Heart right ventricle (tissue), 16 donors: Measurements from ENCODE around the gene SPDYE3. TPM values are rescaled to one million over a fixed set of nuclear protein-coding genes. Genes with fewer than 3 reads are reported as not detected.
"Not testable (repeated sequence)": the region's sequence is repeated elsewhere in the genome, so short reads cannot be mapped to it uniquely, and the experiment has no call there.

Experiments
- ATAC-seq, 8 donors: fragments of 200-7000 bp; cut with Tn5 transposase; one replicate each; pipeline ENCODE4 v1.9.1; 2020; ENCODE audit warnings: mild to moderate bottlenecking in 8 of 8, moderate library complexity in 8 of 8, moderate number of reproducible peaks in 1 of 8
- DNase-seq, 2 donors: peaks; one replicate each; pipeline ENCODE4 v3.0.0-alpha.2; 2020
- H3K27ac ChIP-seq, 10 donors: fragments of 200-600 bp; sonication (generic) in 2 of 10; one replicate each; pipeline versions ENCODE4 v1.5.0 to v1.8.0; 2020 to 2022; ENCODE audit warnings: mild to moderate bottlenecking in 3 of 10
- H3K27me3 ChIP-seq, 7 donors: fragments of 200-600 bp; one replicate each; pipeline ENCODE4 v1.8.0; 2021 to 2022; ENCODE audit warnings: mild to moderate bottlenecking in 2 of 7
- H3K36me3 ChIP-seq, 9 donors: fragments of 200-600 bp; sonication (generic) in 1 of 9; one replicate each; pipeline versions ENCODE4 v1.5.0 to v1.8.0; 2020 to 2022; ENCODE audit warnings: mild to moderate bottlenecking in 2 of 9
- H3K4me1 ChIP-seq, 9 donors: fragments of 200-600 bp; sonication (generic) in 1 of 9; one replicate each; pipeline versions ENCODE4 v1.5.0 to v1.8.0; 2020 to 2022; ENCODE audit warnings: mild to moderate bottlenecking in 4 of 9
- H3K4me3 ChIP-seq, 10 donors: fragments of 200-600 bp; sonication (generic) in 2 of 10; one replicate each; pipeline versions ENCODE4 v1.5.0 to v1.8.0; 2020 to 2022; ENCODE audit warnings: mild to moderate bottlenecking in 7 of 10, moderate library complexity in 2 of 10
- H3K9me3 ChIP-seq, 11 donors: fragments of 200-600 bp in 10 of 11; sonication (generic) in 2 of 11; one replicate each; pipeline versions ENCODE4 v1.5.0 to v1.8.0; 2013 to 2022; ENCODE audit warnings: mild to moderate bottlenecking in 2 of 11, control low read depth in 1 of 11, moderate library complexity in 1 of 11
- WGBS, 2 donors: extraction: QIAGEN DNeasy Blood & Tissue Kit; methylation state at CpG; one replicate each; pipeline ENCODE4 v1.1.7; 2013; ENCODE audit warnings: inconsistent platforms in 1 of 2; 5-methylcytosine and 5-hydroxymethylcytosine counted together
- intact Hi-C, 10 donors: fragments of 100-400 bp; cut with DNase I; formaldehyde crosslinking; loops; one replicate each; pipeline versions ENCODE4 v1.11.1 to v1.14.2; 2022
- polyA plus RNA-seq, 2 donors: library from polyadenylated mRNA; stranded (reverse); fragments of 200-250 nt; gene quantifications; one replicate each; pipeline ENCODE4 v1.2.3, GENCODE V29; 2013
- total RNA-seq, 10 donors: library from RNA; stranded (reverse); fragmentation: NEBNext Ultra II Directional in 3 of 10; extraction: Animal tissue kit (Norgen Biotek cat#: 25700) in 3 of 10; gene quantifications; one replicate each; pipeline versions ENCODE4 v1.2.1 to v1.2.4, GENCODE V29; 2021 to 2023
- donor health status: Arrhythmogenic right ventricular cardiomyopathy.
- donor health status: ischemic (EF 13 %, LVEDD 7.1; RV severe dilation, severe dysfunction).
- donor health status: healthy with polysubstance abuse.
- donor health status: DM: no; HTN: yes; CAD: no.
- donor health status: DM: no; HTN: no; CAD: no.
- donor health status: ischemic (EF 25% LVEDD 6.9; RV normal size, moderate dysfunction).
- donor health status: ischemic (EF 25% LVEDD 5.7; RV mildly dilated, moderate dysfunction).
- donor health status: healthy.
- donor health status: DM: yes; HTN: yes; CAD: no.
- donor health status: Ischemic cardiomyopathy.
- donor health status: ischemic (EF 35%, LVEDD 5.7; RV mildly dilated, moderate dysfunction).
- donor health status: nonischemic (EF 11% LVEDD 7.7; RV severe dilation, severe dysfunction).
- donor health status: DM: yes; HTN: yes; CAD: no.
- donor health status: PGD.
- donor health status: ischemic (EF 29% LVEDD 5.4; RV normal size, mild dysfunction).
- donor health status: nonischemic (EF 23%, LVEDD 6.1; RV moderate dilation, normal function).

Gene SPDYE3
- total and polyA plus RNA-seq, 12 donors = 0.04 to 0.15 TPM; not detected in 10

- WGBS, 2 donors = 93 to 96% methylated on average over 9 of the region's 9 CpGs
- H3K9me3 ChIP-seq, H3K4me1 ChIP-seq, ATAC-seq, DNase-seq, H3K27ac ChIP-seq, H3K4me3 ChIP-seq, H3K27me3 ChIP-seq, H3K36me3 ChIP-seq, intact Hi-C loops: not testable (repeated sequence)
These were observed 12.2 kb upstream of the SPDYE3 start for GRCh38 chr7:100295269-100295668.

GRCh38 chr7:100297852-100298631 is 9.5 kb upstream of the SPDYE3 start:
- H3K27me3 ChIP-seq, intact Hi-C loops, H3K27ac ChIP-seq, DNase-seq, H3K4me1 ChIP-seq, ATAC-seq, H3K4me3 ChIP-seq, H3K36me3 ChIP-seq, H3K9me3 ChIP-seq: not testable (repeated sequence)
- 62 to 81% methylated on average over 5 to 6 of the region's 6 CpGs for WGBS, 2 donors

- DNase-seq, H3K9me3 ChIP-seq, ATAC-seq, intact Hi-C loops, H3K4me1 ChIP-seq, H3K36me3 ChIP-seq, H3K27ac ChIP-seq, H3K4me3 ChIP-seq, H3K27me3 ChIP-seq: not testable (repeated sequence)
- 85 to 86% methylated on average over 7 of the region's 7 CpGs for WGBS, 2 donors
These were observed 8.9 kb upstream of the SPDYE3 start for GRCh38 chr7:100298632-100298895.

- H3K4me1 ChIP-seq, H3K4me3 ChIP-seq, ATAC-seq, intact Hi-C loops, H3K27me3 ChIP-seq, H3K36me3 ChIP-seq, H3K9me3 ChIP-seq, DNase-seq, H3K27ac ChIP-seq: not testable (repeated sequence)
- 91 to 97% methylated on average over 11 of the region's 12 CpGs for WGBS, 2 donors
These were observed 3.0 kb upstream of the SPDYE3 start for GRCh38 chr7:100304526-100304925.

GRCh38 chr7:100318329-100318728 is 10.8 kb downstream of the SPDYE3 start:
- ATAC-seq, H3K27me3 ChIP-seq, H3K27ac ChIP-seq, intact Hi-C loops, H3K4me3 ChIP-seq, DNase-seq, H3K9me3 ChIP-seq, H3K4me1 ChIP-seq: not testable (repeated sequence)
- peaks cover 0 to 23% (median 0%) of the 10 kb centered on the region in 9 donors for H3K36me3 ChIP-seq
- WGBS, 2 donors = 89 to 96% methylated on average over 4 of the region's 5 CpGs

- H3K27ac ChIP-seq, intact Hi-C loops, ATAC-seq, DNase-seq, H3K27me3 ChIP-seq, H3K4me1 ChIP-seq, H3K9me3 ChIP-seq, H3K4me3 ChIP-seq: not testable (repeated sequence)
- peaks cover 0 to 47% (median 4%) of the 10 kb centered on the region in 9 donors for H3K36me3 ChIP-seq
- 95 to 99% methylated on average over 1 of the region's 1 CpG for WGBS, 2 donors
These were observed 14.1 kb downstream of the SPDYE3 start for GRCh38 chr7:100321648-100322047.

- H3K27ac ChIP-seq, DNase-seq, H3K9me3 ChIP-seq, H3K4me3 ChIP-seq, H3K4me1 ChIP-seq, intact Hi-C loops, H3K27me3 ChIP-seq, ATAC-seq: not testable (repeated sequence)
- WGBS, 2 donors = 92 to 93% methylated on average over 11 of the region's 13 CpGs
- H3K36me3 ChIP-seq = peaks cover 0 to 65% (median 4%) of the 10 kb centered on the region in 9 donors
These were observed 16.7 kb downstream of the SPDYE3 start for GRCh38 chr7:100324194-100324593.

- peaks cover 0 to 67% (median 0%) of the 10 kb centered on the region in 9 donors for H3K36me3 ChIP-seq
- H3K9me3 ChIP-seq, H3K4me1 ChIP-seq, DNase-seq, intact Hi-C loops, H3K27me3 ChIP-seq, H3K4me3 ChIP-seq, ATAC-seq, H3K27ac ChIP-seq: not testable (repeated sequence)
- 83 to 91% methylated on average over 9 of the region's 9 CpGs for WGBS, 2 donors
These were observed 18.2 kb downstream of the SPDYE3 start for GRCh38 chr7:100325671-100326070.

- H3K4me3 ChIP-seq, H3K27me3 ChIP-seq, ATAC-seq, H3K4me1 ChIP-seq, intact Hi-C loops, DNase-seq, H3K27ac ChIP-seq, H3K9me3 ChIP-seq: not testable (repeated sequence)
- H3K36me3 ChIP-seq = peaks cover 0 to 72% (median 0%) of the 10 kb centered on the region in 9 donors
- 94% methylated on average over 10 of the region's 11 CpGs for WGBS, 2 donors
These were observed 19.4 kb downstream of the SPDYE3 start for GRCh38 chr7:100326914-100327313.
